K562 (cell line): ENCODE results near the gene LRRC8E. TPM values are rescaled to one million over a fixed set of nuclear protein-coding genes. Genes with fewer than 3 reads are reported as not detected.

Experiments used
- ATAC-seq: fragments of 200-7000 bp; cut with Tn5 transposase; 3 replicates; pipeline ENCODE4 v1.9.1; 2020; ENCODE audit warnings: moderate library complexity
- BruUV-seq: library from RNA; stranded (reverse); fragments of 400-500 nt; replicated peaks from 2 replicates; lab custom pipeline; 2021; lab: Mats Ljungman, UMichigan
- CTCF ChIA-PET: fragments of 300-600 bp; formaldehyde crosslinking; extraction: SDS; loops from one replicate; lab custom pipeline; 2021; ENCODE audit warnings: low intra/inter-chr PET ratio; lab: Yijun Ruan, JAX
- POLR2A ChIA-PET: fragments of 300-600, 350-650 bp; sonication (Branson Sonifier 250); formaldehyde crosslinking; extraction: SDS; loops from one replicate; lab custom pipeline; 2021; ENCODE audit warnings: antibody characterized with exemption, inconsistent platforms; lab: Yijun Ruan, JAX
- DNase-seq, 4 experiments: peaks; one replicate each; pipeline versions ENCODE4 v3.0.0 to v3.0.0-alpha.2; 2011 to 2018; ENCODE audit warnings: low spot score in 3 of 4, mixed read lengths in 3 of 4; ENCODE audit errors: extremely low read depth in 1 of 4
- FAIRE-seq: peaks from 2 replicates; lab custom pipeline; 2011; peaks lifted over from hg19 to GRCh38; lab: Jason Lieb, UNC
- H2AFZ ChIP-seq: 2 replicates; pipeline ENCODE4 v1.6.0; 2011; ENCODE audit warnings: low read depth, low read length, control low read depth, inconsistent platforms
- H3K27ac ChIP-seq: fragments of 200-600 bp; 3 replicates; pipeline ENCODE4 v1.8.0; 2011; ENCODE audit warnings: low read depth, mild to moderate bottlenecking, control low read depth, inconsistent platforms, low read length, moderate library complexity, mixed read lengths; ENCODE audit errors: extremely low read depth
- H3K27me3 ChIP-seq, 2 experiments: fragments of 300-600 bp in 1 of 2; 2 replicates in 1 of 2; 3 replicates in 1 of 2; pipeline versions ENCODE4 v1.6.0 to v1.8.0; 2011; ENCODE audit warnings: inconsistent platforms in 2 of 2, low read length in 2 of 2, mild to moderate bottlenecking in 1 of 2, mixed read lengths in 1 of 2, moderate library complexity in 1 of 2; ENCODE audit not compliant: control insufficient read depth in 2 of 2, insufficient read depth in 2 of 2
- H3K36me3 ChIP-seq: fragments of 300-600 bp; 3 replicates; pipeline ENCODE4 v1.8.0; 2011; ENCODE audit warnings: mild to moderate bottlenecking, low read length, inconsistent platforms; ENCODE audit not compliant: control insufficient read depth, insufficient read depth
- H3K4me1 ChIP-seq, 2 experiments: fragments of 200-600 bp in 1 of 2; replicated peaks in 1 of 2; 2 replicates in 1 of 2; 3 replicates in 1 of 2; pipeline versions ENCODE4 v1.5.1 to v1.8.0; 2011; ENCODE audit warnings: inconsistent platforms in 2 of 2, low read length in 2 of 2, mild to moderate bottlenecking in 1 of 2, mixed read lengths in 1 of 2, moderate library complexity in 1 of 2; ENCODE audit not compliant: control insufficient read depth in 2 of 2, insufficient read depth in 2 of 2
- H3K4me2 ChIP-seq: 2 replicates; pipeline ENCODE4 v1.6.1; 2011; ENCODE audit warnings: low read length, control low read depth, inconsistent platforms, mixed read lengths; ENCODE audit not compliant: insufficient read depth
- H3K4me3 ChIP-seq: fragments of 200-600 bp; sonication (generic), shearing (Covaris generic); 2 replicates; pipeline ENCODE4 v1.5.1; 2016; ENCODE audit warnings: control low read depth, inconsistent platforms
- H3K79me2 ChIP-seq: fragments of 200-600 bp; 3 replicates; pipeline ENCODE4 v1.8.0; 2011; ENCODE audit warnings: low read length, inconsistent platforms; ENCODE audit not compliant: control insufficient read depth, insufficient read depth
- H3K9ac ChIP-seq, 2 experiments: 2 replicates each; pipeline versions ENCODE4 v1.6.0 to v1.6.1; 2011; ENCODE audit warnings: low read depth in 2 of 2, low read length in 2 of 2, control low read depth in 1 of 2, inconsistent platforms in 1 of 2, mild to moderate bottlenecking in 1 of 2, mixed read lengths in 1 of 2; ENCODE audit not compliant: insufficient read depth in 1 of 2
- H3K9me1 ChIP-seq: one replicate; pipeline ENCODE4 v1.6.0; 2011; ENCODE audit warnings: inconsistent platforms, mild to moderate bottlenecking, low read length, moderate library complexity; ENCODE audit not compliant: control insufficient read depth, insufficient read depth
- H3K9me3 ChIP-seq: replicated peaks from 2 replicates; pipeline ENCODE4 v1.5.1; 2011; ENCODE audit warnings: low read depth, low read length, inconsistent platforms; ENCODE audit not compliant: control insufficient read depth, insufficient read depth
- H4K20me1 ChIP-seq: replicated peaks from 2 replicates; pipeline ENCODE4 v1.6.1; 2011; ENCODE audit warnings: low read length, inconsistent platforms, mixed read lengths; ENCODE audit not compliant: control insufficient read depth, insufficient read depth
- ESRRB ChIP-seq: fragments of 250-450 bp; sonication (Bioruptor Pico); IDR thresholded peaks from 2 replicates; pipeline ENCODE4 v1.5.0; 2020; ENCODE audit warnings: mild to moderate bottlenecking, moderate library complexity, borderline replicate concordance
- KDM5B ChIP-seq: fragments of 200-600 bp; sonication (generic); IDR thresholded peaks from 2 replicates; pipeline ENCODE4 v1.6.1; 2012; ENCODE audit warnings: low read depth, mild to moderate bottlenecking, moderate library complexity, low read length, control low read depth, inconsistent platforms; ENCODE audit not compliant: insufficient replicate concordance
- MNT ChIP-seq, 2 experiments: fragments of 450-650 bp; conservative IDR thresholded peaks; 2 replicates each; pipeline ENCODE4 v1.6.1; 2017; ENCODE audit warnings: mild to moderate bottlenecking in 2 of 2, moderate library complexity in 2 of 2
- OTX1 ChIP-seq: fragments of 450-650 bp; formaldehyde crosslinking; IDR thresholded peaks from 2 replicates; pipeline ENCODE4 v1.4.0; 2022; ENCODE audit warnings: mild to moderate bottlenecking
- POLR2G ChIP-seq: fragments of 200-400 bp; formaldehyde crosslinking; IDR thresholded peaks from 2 replicates; pipeline ENCODE4 v1.6.1; 2017; ENCODE audit warnings: low read depth, mild to moderate bottlenecking, antibody characterized with exemption, low read length, moderate library complexity
- RBFOX2 ChIP-seq: fragments of 200-400 bp; formaldehyde crosslinking; IDR thresholded peaks from 2 replicates; pipeline ENCODE4 v1.6.1; 2017; ENCODE audit warnings: low read depth, mild to moderate bottlenecking, low read length, moderate library complexity
- ZNF318 ChIP-seq, 2 experiments: fragments of 450-650 bp; IDR thresholded peaks; 2 replicates each; pipeline ENCODE4 v1.6.1; 2016; ENCODE audit warnings: mild to moderate bottlenecking in 2 of 2, borderline replicate concordance in 1 of 2, low read depth in 1 of 2, moderate library complexity in 1 of 2
- WGBS: fragments of 100-300 bp; shearing (Covaris generic); methylation state at CpG from one replicate; pipeline ENCODE4 v1.1.6; 2016; ENCODE audit warnings: low coverage, mixed read lengths; ENCODE audit not compliant: insufficient coverage; ENCODE audit errors: missing lambda C conversion rate; 5-methylcytosine and 5-hydroxymethylcytosine counted together
- in situ Hi-C: fragments of 300-500 bp; cut with MboI; formaldehyde crosslinking; loops from 4 replicates; pipeline ENCODE4 v1.15.0; 2018; ENCODE audit warnings: inconsistent platforms, mixed read lengths
- intact Hi-C: fragments of 100-400 bp; cut with micrococcal nuclease; formaldehyde crosslinking; loops from 2 replicates; pipeline ENCODE4 v1.14.2; 2022
- polyA plus RNA-seq, 8 experiments: library from polyadenylated mRNA; depleted of rRNA in 4 of 8; stranded (reverse) in 5 of 8; unstranded in 3 of 8; fragments of >200 nt; fragmentation: Nextera tagmentation in 2 of 8; fragmentation: Illumina TruSeq in 1 of 8; extraction: Ambion mirVana in 2 of 8; extraction: Trizol in 1 of 8; gene quantifications; 2 replicates each; pipeline versions ENCODE4 v1.2.1 to v1.2.3, GENCODE V29; 2011 to 2014; ENCODE audit warnings: inconsistent platforms in 1 of 8, missing spikeins in 1 of 8
- total RNA-seq, 7 experiments: library from RNA; depleted of rRNA in 6 of 7; stranded (reverse); fragments of >200 nt in 6 of 7; fragmentation: Illumina TruSeq in 2 of 7; extraction: Trizol in 2 of 7; gene quantifications; 2 replicates each; pipeline versions ENCODE4 v1.2.1 to v1.2.3, GENCODE V29; 2011 to 2021; ENCODE audit warnings: low replicate concordance in 1 of 7

The LRRC8E gene
- total and polyA plus RNA-seq, 9 of the 15 experiments (the other 6 are each of a cell fraction or from before 2014, with no cell fraction given), result 0.08 to 5.7 (median 3.5) TPM; not detected in 1

GRCh38 chr19:7931221-7932061 lies 43.1 kb downstream of the LRRC8E start:
- FAIRE-seq, result no peak
- in situ Hi-C loops, result no loop called here
- no peaks in the 10 kb centered on the region for H3K9me3 ChIP-seq
- TF ChIP-seq KDM5B (no peak), ESRRB (CRISPR knock-in tag) (no peak), POLR2G (peak; percentile 44), OTX1 (CRISPR knock-in tag) (no peak), MNT (conservative IDR thresholded peaks at IDR 0.05) (no peak), RBFOX2 (peak; percentile 49; the same call in 1 of the 2 replicates), ZNF318 (IDR thresholded peaks at IDR 0.05; ENCODE audit: borderline replicate concordance in 1 of 2, low read depth in 1 of 2) (no peak)
- TF ChIP-seq, all 486 proteins: peak for 2
- no peak overlapping the region for H3K4me3 ChIP-seq
- intact Hi-C loops, result no loop called here
- peaks cover 21% of the 10 kb centered on the region for H4K20me1 ChIP-seq
- H3K27ac ChIP-seq, result no peak overlapping the region
- no peak overlapping the region for H2AFZ ChIP-seq
- no peak for ATAC-seq
- peaks cover 2% of the 10 kb centered on the region; the same call in 1 of the 3 replicates for H3K79me2 ChIP-seq
- no peaks in the 10 kb centered on the region for H3K27me3 ChIP-seq
- DNase-seq, result no peak
- no peaks in the 10 kb centered on the region for H3K9me1 ChIP-seq
- 91% methylated on average over 17 of the region's 36 CpGs for WGBS
- CTCF ChIA-PET, result no interaction called here
- peaks cover 7 to 63% of the 10 kb centered on the region in 2 experiments for H3K4me1 ChIP-seq
- POLR2A ChIA-PET, result interaction anchor here (0.6 to 3.3 kb wide), 3 partner anchors 9 to 338 kb away, joined by 3 to 27 read pairs (median 5); partner anchors contain the start of gene TIMM44
- H3K4me2 ChIP-seq, result no peak overlapping the region
- H3K36me3 ChIP-seq, result peaks cover 84% of the 10 kb centered on the region; the same call in 2 of the 3 replicates
- H3K9ac ChIP-seq, result no peak overlapping the region
- no TSS peak for BruUV-seq
